K562 (cell line): ENCODE measurements around the gene GIGYF1. TPM values are rescaled to one million over a fixed set of nuclear protein-coding genes. Genes with fewer than 3 reads are reported as not detected.

ENCODE experiments used
- ELF1 ChIP-seq: fragments of 200-800 bp; sonication (Bioruptor generic); IDR thresholded peaks from 2 replicates; pipeline ENCODE4 v1.6.1; 2016; ENCODE audit warnings: missing genetic modification characterization, missing compliant biosample characterization
- ESRRA ChIP-seq: fragments of 450-650 bp; IDR thresholded peaks from 2 replicates; pipeline ENCODE4 v1.6.1; 2014; ENCODE audit warnings: low read depth, mild to moderate bottlenecking, moderate library complexity, borderline replicate concordance
- ETV1 ChIP-seq: fragments of 450-650 bp; conservative IDR thresholded peaks from 2 replicates; pipeline ENCODE4 v1.6.1; 2016; ENCODE audit warnings: missing genetic modification characterization, control low read depth, low read depth, missing compliant biosample characterization
- GABPA ChIP-seq: fragments of 200-800 bp; sonication (Bioruptor generic); conservative IDR thresholded peaks from 2 replicates; pipeline ENCODE4 v1.6.1; 2016; ENCODE audit warnings: low read depth, missing genetic modification characterization, missing compliant biosample characterization
- NR2C2 ChIP-seq, 2 experiments: fragments of 200-800 bp in 1 of 2; sonication (Bioruptor generic) in 1 of 2; sonication (generic) in 1 of 2; formaldehyde crosslinking in 1 of 2; IDR thresholded peaks; 2 replicates each; pipeline versions ENCODE4 v1.6.1 to v1.8.0; 2016 to 2022; ENCODE audit warnings: mild to moderate bottlenecking in 1 of 2, missing compliant biosample characterization in 1 of 2, missing genetic modification characterization in 1 of 2, missing genetic modification reagents in 1 of 2
- SMAD4 ChIP-seq: fragments of 250-450 bp; sonication (Bioruptor Pico); conservative IDR thresholded peaks from 2 replicates; pipeline ENCODE4 v1.8.0; 2021; ENCODE audit warnings: inconsistent platforms, mild to moderate bottlenecking, moderate library complexity
- SRSF9 ChIP-seq: fragments of 200-400 bp; formaldehyde crosslinking; IDR thresholded peaks from 2 replicates; pipeline ENCODE4 v1.6.1; 2017; ENCODE audit warnings: low read depth, low read length, borderline replicate concordance
- STAT5B ChIP-seq: fragments of 250-450 bp; sonication (Bioruptor Pico); IDR thresholded peaks from 2 replicates; pipeline ENCODE4 v1.8.0; 2021; ENCODE audit warnings: mild to moderate bottlenecking, inconsistent platforms
- TAF9B ChIP-seq: fragments of 450-650 bp; IDR thresholded peaks from 2 replicates; pipeline ENCODE4 v1.6.1; 2018; ENCODE audit warnings: mild to moderate bottlenecking; ENCODE audit not compliant: partially characterized antibody
- TBP ChIP-seq: optimal IDR thresholded peaks from 2 replicates; pipeline ENCODE3; 2011; ENCODE audit warnings: low read depth, low read length, improper control_type of control experiment
- TOE1 ChIP-seq, 2 experiments: fragments of 450-650 bp in 1 of 2; sonication (generic) in 1 of 2; formaldehyde crosslinking in 1 of 2; IDR thresholded peaks; 2 replicates each; pipeline versions ENCODE4 v1.7.1 to v1.8.0; 2016 to 2022; ENCODE audit warnings: borderline replicate concordance in 2 of 2, mild to moderate bottlenecking in 2 of 2, antibody characterized with exemption in 1 of 2, inconsistent platforms in 1 of 2, low read depth in 1 of 2, missing genetic modification reagents in 1 of 2, moderate library complexity in 1 of 2
- ZNF146 ChIP-seq: IDR thresholded peaks from one replicate; pipeline ENCODE4 v1.6.1; 2018; ENCODE audit warnings: missing compliant biosample characterization; ENCODE audit not compliant: unreplicated experiment
- ZNF584 ChIP-seq: fragments of 200-800 bp; sonication (Bioruptor generic); IDR thresholded peaks from 2 replicates; pipeline ENCODE4 v1.6.1; 2016; ENCODE audit warnings: low read depth, mild to moderate bottlenecking, missing genetic modification characterization, missing compliant biosample characterization
- ZNF655 ChIP-seq: fragments of 250-450 bp; sonication (Bioruptor Pico); IDR thresholded peaks from 2 replicates; pipeline ENCODE4 v1.5.0; 2021
- polyA plus RNA-seq, 8 experiments: library from polyadenylated mRNA; depleted of rRNA in 4 of 8; stranded (reverse) in 5 of 8; unstranded in 3 of 8; fragments of >200 nt; fragmentation: Nextera tagmentation in 2 of 8; fragmentation: Illumina TruSeq in 1 of 8; extraction: Ambion mirVana in 2 of 8; extraction: Trizol in 1 of 8; gene quantifications; 2 replicates each; pipeline versions ENCODE4 v1.2.1 to v1.2.3, GENCODE V29; 2011 to 2014; ENCODE audit warnings: inconsistent platforms in 1 of 8, missing spikeins in 1 of 8
- total RNA-seq, 7 experiments: library from RNA; depleted of rRNA in 6 of 7; stranded (reverse); fragments of >200 nt in 6 of 7; fragmentation: Illumina TruSeq in 2 of 7; extraction: Trizol in 2 of 7; gene quantifications; 2 replicates each; pipeline versions ENCODE4 v1.2.1 to v1.2.3, GENCODE V29; 2011 to 2021; ENCODE audit warnings: low replicate concordance in 1 of 7

Gene GIGYF1
- total and polyA plus RNA-seq, 9 of the 15 experiments (the other 6 are each of a cell fraction or from before 2014, with no cell fraction given) = 0.56 to 76.2 (median 16.8) TPM

GRCh38 chr7:100673942-100674410 lies 20.1 kb downstream of the GIGYF1 start (continued):
- TF ChIP-seq ZNF146 (CRISPR knock-in tag) (no peak), ZNF655 (CRISPR knock-in tag) (no peak), ESRRA (0 out of 2 replicates have a peak, but pooled peaks have one; percentile 0), ZNF584 (CRISPR knock-in tag) (0 out of 2 replicates have a peak, but pooled peaks have one; percentile 12), TAF9B (no peak), NR2C2 (CRISPR knock-in tag; IDR thresholded peaks at IDR 0.05) (no peak; the same call in 1 of the 2 replicates), NR2C2 (tag; IDR thresholded peaks at IDR 0.05) (0 out of 2 replicates have a peak, but pooled peaks have one; percentile 12), STAT5B (CRISPR knock-in tag) (no peak), TOE1 (IDR thresholded peaks at IDR 0.05; ENCODE audit: borderline replicate concordance) (no peak), TOE1 (CRISPR knock-in tag; IDR thresholded peaks at IDR 0.05; ENCODE audit: borderline replicate concordance, low read depth) (0 out of 2 replicates have a peak, but pooled peaks have one; percentile 5), SMAD4 (CRISPR knock-in tag) (peak; percentile 7), ETV1 (tag) (peak; percentile 36; the same call in 1 of the 2 replicates), SRSF9 (no peak), ELF1 (tag) (peak; percentile 81), TBP (no peak), GABPA (tag) (peak; percentile 58; the same call in 1 of the 2 replicates)
